Naive thymus-derived CD8-positive, alpha-beta T cell (primary cell): Measurements from ENCODE around the gene GALNT18. TPM values are rescaled to one million over a fixed set of nuclear protein-coding genes. Genes with fewer than 3 reads are reported as not detected.

Experiments
- ATAC-seq, 2 donors: fragments of 150-1000 bp; cut with Tn5 transposase in 1 of 2; sonication (Bioruptor Pico), chemical (Tn5 transposase) in 1 of 2; 1 replicate in 1 of 2; 2 replicates in 1 of 2; pipeline ENCODE4 v1.10.0; 2021; ENCODE audit warnings: mild to moderate bottlenecking in 2 of 2, moderate library complexity in 2 of 2
- POLR2A ChIA-PET: fragments of 350-600 bp; sonication (Branson Sonifier 250); formaldehyde crosslinking; loops from one replicate; lab custom pipeline; 2021; ENCODE audit warnings: antibody characterized with exemption; lab: Charles Lee
- DNase-seq, 10 donors: peaks; one replicate each; pipeline versions ENCODE4 v3.0.0 to v3.0.0-alpha.2; 2020 to 2022
- H3K27ac Mint-ChIP-seq, 10 donors: one replicate each; pipeline ENCODE4 v1.8.0; 2020 to 2022; ENCODE audit warnings: mild to moderate bottlenecking in 10 of 10, mixed read lengths in 10 of 10, moderate library complexity in 4 of 10, inconsistent platforms in 1 of 10
- H3K27me3 Mint-ChIP-seq, 5 donors: one replicate each; pipeline ENCODE4 v1.8.0; 2021 to 2022; ENCODE audit warnings: mixed read lengths in 5 of 5
- H3K36me3 Mint-ChIP-seq, 3 donors: one replicate each; pipeline ENCODE4 v1.8.0; 2020 to 2022; ENCODE audit warnings: mixed read lengths in 3 of 3, mild to moderate bottlenecking in 2 of 3, inconsistent platforms in 1 of 3
- H3K4me1 Mint-ChIP-seq, 4 donors: one replicate each; pipeline ENCODE4 v1.8.0; 2021 to 2022; ENCODE audit warnings: mixed read lengths in 4 of 4
- H3K4me3 Mint-ChIP-seq, 10 donors: one replicate each; pipeline ENCODE4 v1.8.0; 2020 to 2022; ENCODE audit warnings: mild to moderate bottlenecking in 10 of 10, mixed read lengths in 10 of 10, moderate library complexity in 6 of 10, inconsistent platforms in 1 of 10
- H3K9me3 Mint-ChIP-seq, 9 donors: one replicate each; pipeline ENCODE4 v1.8.0; 2020 to 2022; ENCODE audit warnings: mixed read lengths in 9 of 9, mild to moderate bottlenecking in 3 of 9, inconsistent platforms in 1 of 9, moderate library complexity in 1 of 9
- polyA plus RNA-seq, 3 donors: library from polyadenylated mRNA; unstranded; fragments of 300-500 nt; fragmentation: Illumina TruSeq; gene quantifications; one replicate each; pipeline ENCODE4 v1.2.3, GENCODE V29; 2021
- total RNA-seq, 8 experiments: library from RNA in 2 of 8; stranded (reverse) in 2 of 8; gene quantifications; one replicate each; pipeline ENCODE4 v1.2.3 and lab custom pipeline; 2021 to 2026

GALNT18 gene
- total and polyA plus RNA-seq, 5 experiments from 2014 or later, result not detected

DNA sequence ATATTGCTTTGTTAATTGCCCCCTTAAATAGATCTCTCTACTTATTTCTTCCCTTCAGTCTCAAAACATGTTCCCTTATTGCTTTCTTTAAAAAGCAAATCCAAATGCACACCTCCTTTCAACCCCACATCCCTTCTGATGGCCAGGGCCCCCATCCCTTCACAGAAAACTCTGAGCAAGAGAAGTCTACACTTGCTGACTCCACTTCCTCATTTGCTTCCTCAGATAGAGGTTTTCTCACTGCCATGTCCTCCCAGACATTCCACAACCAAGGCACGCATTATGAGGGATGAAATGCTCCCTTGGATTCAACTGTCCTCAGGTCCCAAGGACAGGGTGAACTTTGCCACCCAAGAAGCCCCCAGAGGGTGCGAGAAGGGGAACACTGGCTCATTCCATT is 311.9 kb downstream of the GALNT18 start:
- peaks cover 0 to 18% (median 0%) of the 10 kb centered on the region in 9 donors for H3K9me3 Mint-ChIP-seq
- H3K27me3 Mint-ChIP-seq, result peaks cover 0 to 15% (median 3%) of the 10 kb centered on the region in 5 donors
- H3K36me3 Mint-ChIP-seq, result no peaks in the 10 kb centered on the region

GRCh38 chr11:11308249-11308648 is 313.6 kb downstream of the GALNT18 start:
- H3K4me3 Mint-ChIP-seq, result no peak overlapping the region
- POLR2A ChIA-PET, result no interaction called here
- no peak for ATAC-seq

More for the DNA sequence above, 311.9 kb downstream of the GALNT18 start:
- Mint-ChIP-seq H3K4me3 (no peak overlapping the region), H3K27ac (no peak overlapping the region), H3K4me1 (peaks cover 5 to 9% (median 6%) of the 10 kb centered on the region in 4 donors)
- ATAC-seq, result no peak
- DNase-seq, result no peak
- POLR2A ChIA-PET, result no interaction called here

GRCh38 chr11:11306855-11307254 is 314.9 kb downstream of the GALNT18 start:
- no peak overlapping the region for H3K27ac Mint-ChIP-seq
- no peak overlapping the region for H3K4me3 Mint-ChIP-seq
- peaks cover 5 to 9% (median 6%) of the 10 kb centered on the region in 4 donors for H3K4me1 Mint-ChIP-seq

More at GRCh38 chr11:11308249-11308648, 313.6 kb downstream of the GALNT18 start:
- H3K27me3 Mint-ChIP-seq, result peaks cover 0 to 15% (median 3%) of the 10 kb centered on the region in 5 donors
- H3K4me1 Mint-ChIP-seq, result peaks cover 5 to 9% (median 6%) of the 10 kb centered on the region in 4 donors
- no peaks in the 10 kb centered on the region for H3K36me3 Mint-ChIP-seq
- H3K9me3 Mint-ChIP-seq, result peaks cover 0 to 18% (median 0%) of the 10 kb centered on the region in 9 donors
- no peak for DNase-seq
- no peak overlapping the region for H3K27ac Mint-ChIP-seq

DNA sequence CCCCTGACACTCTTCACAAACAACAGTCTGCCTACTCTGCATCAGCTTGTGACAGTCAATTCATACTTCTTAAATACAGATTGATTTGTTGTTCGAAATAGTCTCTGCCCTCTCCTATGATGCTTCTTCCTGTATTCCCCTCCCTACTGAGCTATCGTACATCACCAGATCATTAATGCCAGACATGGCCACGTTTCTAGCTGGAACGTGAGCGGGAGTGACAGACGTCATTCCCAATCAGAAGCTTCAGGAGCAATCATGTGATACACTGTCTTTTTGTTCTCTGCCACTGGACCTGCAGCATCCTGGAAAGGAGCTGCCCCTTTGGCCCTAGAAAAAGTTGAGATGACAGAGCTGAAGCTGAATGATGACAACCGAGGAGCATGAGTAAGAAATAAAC is 317.3 kb downstream of the GALNT18 start:
- DNase-seq, result no peak
- Mint-ChIP-seq H3K4me1 (peaks cover 0 to 3% (median 0%) of the 10 kb centered on the region in 4 donors), H3K36me3 (no peaks in the 10 kb centered on the region), H3K4me3 (no peak overlapping the region), H3K9me3 (peaks cover 0 to 14% (median 0%) of the 10 kb centered on the region in 9 donors), H3K27ac (no peak overlapping the region), H3K27me3 (peaks cover 0 to 15% (median 6%) of the 10 kb centered on the region in 5 donors)
- POLR2A ChIA-PET, result no interaction called here
- no peak for ATAC-seq

More at GRCh38 chr11:11306855-11307254, 314.9 kb downstream of the GALNT18 start:
- Mint-ChIP-seq H3K36me3 (no peaks in the 10 kb centered on the region), H3K9me3 (peaks cover 0 to 18% (median 0%) of the 10 kb centered on the region in 9 donors), H3K27me3 (peaks cover 0 to 15% (median 3%) of the 10 kb centered on the region in 5 donors)
- ATAC-seq (no peak), DNase-seq (no peak)
- POLR2A ChIA-PET, result no interaction called here

DNA sequence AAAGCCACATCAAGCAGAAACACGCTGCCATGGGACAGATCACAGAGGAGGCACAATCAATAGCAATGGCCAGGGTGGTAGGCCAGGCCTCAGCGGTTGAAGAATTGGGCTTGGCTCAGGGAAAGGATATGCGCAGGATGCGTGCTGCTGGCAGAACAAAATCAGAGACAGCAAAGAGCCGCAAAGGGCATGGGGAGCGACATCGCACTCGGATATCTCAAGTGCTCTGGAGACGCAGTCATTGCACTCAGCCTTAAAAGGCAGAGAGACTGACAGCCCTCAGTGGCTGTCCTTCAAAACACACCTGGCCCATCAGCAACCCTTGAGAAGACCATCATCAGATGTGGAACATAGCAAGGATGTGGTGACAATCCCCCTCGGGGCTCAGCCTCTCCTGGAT is 319.2 kb downstream of the GALNT18 start:
- no peak for DNase-seq
- Mint-ChIP-seq H3K27me3 (peaks cover 0 to 7% (median 5%) of the 10 kb centered on the region in 5 donors), H3K9me3 (no peaks in the 10 kb centered on the region), H3K27ac (no peak overlapping the region), H3K36me3 (no peaks in the 10 kb centered on the region), H3K4me3 (no peak overlapping the region), H3K4me1 (peaks cover 0 to 3% (median 0%) of the 10 kb centered on the region in 4 donors)
- ATAC-seq, result no peak
- POLR2A ChIA-PET, result no interaction called here

DNA sequence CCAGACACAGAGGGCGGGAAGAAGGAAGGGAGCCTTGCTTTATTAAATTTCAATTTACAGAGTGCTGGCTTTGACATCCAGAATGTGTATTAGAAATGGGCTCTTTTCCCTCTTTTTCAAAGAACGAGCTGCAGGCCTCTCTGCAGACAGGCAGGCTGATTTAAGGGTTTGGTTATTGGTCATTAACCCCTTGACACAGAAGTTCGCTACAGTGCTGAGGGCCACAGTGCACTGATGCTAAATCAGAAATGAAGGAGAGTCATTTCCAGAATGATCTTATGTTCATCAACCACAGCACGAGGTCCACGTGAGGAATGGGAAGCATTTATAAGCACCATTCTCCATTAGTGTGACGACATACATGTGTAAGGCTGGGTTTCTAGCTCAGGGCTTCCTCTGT is 320.6 kb downstream of the GALNT18 start:
- Mint-ChIP-seq H3K27ac (no peak overlapping the region), H3K36me3 (no peaks in the 10 kb centered on the region), H3K4me1 (no peaks in the 10 kb centered on the region), H3K4me3 (no peak overlapping the region), H3K9me3 (no peaks in the 10 kb centered on the region), H3K27me3 (peaks cover 0 to 7% (median 4%) of the 10 kb centered on the region in 5 donors)
- ATAC-seq (no peak), DNase-seq (no peak)
- POLR2A ChIA-PET, result no interaction called here

GRCh38 chr11:11297578-11297977 is 324.2 kb downstream of the GALNT18 start:
- H3K4me3 Mint-ChIP-seq, result no peak overlapping the region
- H3K36me3 Mint-ChIP-seq, result no peaks in the 10 kb centered on the region
- no peaks in the 10 kb centered on the region for H3K9me3 Mint-ChIP-seq
- POLR2A ChIA-PET, result no interaction called here
- no peak overlapping the region for H3K27ac Mint-ChIP-seq
- ATAC-seq (no peak), DNase-seq (no peak)
- peaks cover 0 to 7% (median 4%) of the 10 kb centered on the region in 5 donors for H3K27me3 Mint-ChIP-seq
- no peaks in the 10 kb centered on the region for H3K4me1 Mint-ChIP-seq

DNA sequence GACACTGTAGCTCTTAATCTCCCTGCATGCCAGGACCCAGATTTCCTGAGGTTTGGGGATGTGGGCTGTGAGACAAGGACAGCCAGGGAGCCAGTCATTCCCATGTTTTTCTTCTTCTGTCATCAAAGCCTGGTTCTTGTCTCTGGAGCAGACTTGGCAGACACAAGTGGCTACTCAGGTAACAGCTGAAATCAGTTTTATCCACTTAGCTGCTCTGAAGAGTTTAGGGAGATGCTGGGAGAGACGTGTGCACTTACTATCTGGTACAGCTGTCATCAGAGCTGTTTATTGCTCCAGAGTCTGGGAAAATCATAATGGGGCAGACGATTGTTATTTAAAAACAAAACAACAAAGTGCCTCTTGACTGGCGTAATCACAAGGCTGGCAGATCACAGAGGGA is 325.4 kb downstream of the GALNT18 start:
- ATAC-seq (no peak), DNase-seq (no peak)
- Mint-ChIP-seq H3K27me3 (peaks cover 4 to 12% (median 7%) of the 10 kb centered on the region in 5 donors), H3K4me3 (no peak overlapping the region), H3K4me1 (no peaks in the 10 kb centered on the region), H3K36me3 (no peaks in the 10 kb centered on the region), H3K27ac (no peak overlapping the region), H3K9me3 (no peaks in the 10 kb centered on the region)
- POLR2A ChIA-PET, result no interaction called here

DNA sequence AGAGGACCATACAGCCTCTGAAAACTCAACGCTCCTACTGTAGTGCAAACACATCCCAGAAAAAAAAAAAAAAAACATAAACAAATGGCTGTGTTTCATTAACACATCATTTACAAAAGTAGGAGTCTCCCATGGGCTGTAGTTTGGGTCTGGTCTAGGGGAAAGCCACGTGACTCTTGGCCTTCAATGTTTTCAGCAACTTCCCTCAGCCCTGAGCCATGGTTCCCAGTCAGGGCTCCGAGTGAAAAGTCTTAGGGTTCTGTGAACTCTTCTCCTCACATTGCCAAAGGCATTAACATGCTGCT is 327.3 kb downstream of the GALNT18 start:
- no peak overlapping the region for H3K27ac Mint-ChIP-seq
- H3K36me3 Mint-ChIP-seq, result no peaks in the 10 kb centered on the region
- H3K27me3 Mint-ChIP-seq, result peaks cover 0 to 18% (median 7%) of the 10 kb centered on the region in 5 donors

GRCh38 chr11:11293798-11294550 is 327.8 kb downstream of the GALNT18 start:
- ATAC-seq, result no peak
- Mint-ChIP-seq H3K36me3 (no peaks in the 10 kb centered on the region), H3K9me3 (no peaks in the 10 kb centered on the region), H3K27ac (no peak overlapping the region), H3K4me1 (no peaks in the 10 kb centered on the region), H3K27me3 (peaks cover 3 to 21% (median 7%) of the 10 kb centered on the region in 5 donors), H3K4me3 (no peak overlapping the region)
- DNase-seq, result no peak
- POLR2A ChIA-PET, result no interaction called here

More for the DNA sequence above, 327.3 kb downstream of the GALNT18 start:
- H3K9me3 Mint-ChIP-seq, result no peaks in the 10 kb centered on the region
- POLR2A ChIA-PET, result no interaction called here
- no peaks in the 10 kb centered on the region for H3K4me1 Mint-ChIP-seq
- no peak for DNase-seq
- H3K4me3 Mint-ChIP-seq, result no peak overlapping the region
- ATAC-seq, result no peak

DNA sequence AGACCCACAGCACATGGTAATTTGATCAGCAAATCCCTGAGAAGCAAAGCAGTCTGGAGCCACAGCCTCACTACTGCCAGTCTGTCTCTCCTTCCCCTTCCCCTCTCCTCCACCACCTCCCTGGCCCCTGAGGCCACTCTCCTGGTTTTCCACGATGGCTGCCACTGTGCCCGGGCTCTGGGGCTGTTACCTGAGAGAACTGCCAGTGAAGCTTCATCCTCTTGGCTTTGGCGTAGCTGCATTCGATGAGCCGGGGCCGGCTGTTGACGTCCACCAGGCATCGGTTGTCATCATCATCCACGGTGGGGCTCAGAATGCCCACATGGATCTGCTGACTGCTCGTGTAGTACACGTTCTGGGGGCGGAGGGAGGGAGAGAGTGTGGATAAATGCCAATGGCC is 329.0 kb downstream of the GALNT18 start:
- no peak overlapping the region for H3K27ac Mint-ChIP-seq
- ATAC-seq, result no peak
- no peaks in the 10 kb centered on the region for H3K4me1 Mint-ChIP-seq
- H3K27me3 Mint-ChIP-seq, result peaks cover 6 to 25% (median 8%) of the 10 kb centered on the region in 5 donors
- no peaks in the 10 kb centered on the region for H3K9me3 Mint-ChIP-seq
- no peaks in the 10 kb centered on the region for H3K36me3 Mint-ChIP-seq
- DNase-seq, result no peak
- POLR2A ChIA-PET, result no interaction called here
- H3K4me3 Mint-ChIP-seq, result no peak overlapping the region

DNA sequence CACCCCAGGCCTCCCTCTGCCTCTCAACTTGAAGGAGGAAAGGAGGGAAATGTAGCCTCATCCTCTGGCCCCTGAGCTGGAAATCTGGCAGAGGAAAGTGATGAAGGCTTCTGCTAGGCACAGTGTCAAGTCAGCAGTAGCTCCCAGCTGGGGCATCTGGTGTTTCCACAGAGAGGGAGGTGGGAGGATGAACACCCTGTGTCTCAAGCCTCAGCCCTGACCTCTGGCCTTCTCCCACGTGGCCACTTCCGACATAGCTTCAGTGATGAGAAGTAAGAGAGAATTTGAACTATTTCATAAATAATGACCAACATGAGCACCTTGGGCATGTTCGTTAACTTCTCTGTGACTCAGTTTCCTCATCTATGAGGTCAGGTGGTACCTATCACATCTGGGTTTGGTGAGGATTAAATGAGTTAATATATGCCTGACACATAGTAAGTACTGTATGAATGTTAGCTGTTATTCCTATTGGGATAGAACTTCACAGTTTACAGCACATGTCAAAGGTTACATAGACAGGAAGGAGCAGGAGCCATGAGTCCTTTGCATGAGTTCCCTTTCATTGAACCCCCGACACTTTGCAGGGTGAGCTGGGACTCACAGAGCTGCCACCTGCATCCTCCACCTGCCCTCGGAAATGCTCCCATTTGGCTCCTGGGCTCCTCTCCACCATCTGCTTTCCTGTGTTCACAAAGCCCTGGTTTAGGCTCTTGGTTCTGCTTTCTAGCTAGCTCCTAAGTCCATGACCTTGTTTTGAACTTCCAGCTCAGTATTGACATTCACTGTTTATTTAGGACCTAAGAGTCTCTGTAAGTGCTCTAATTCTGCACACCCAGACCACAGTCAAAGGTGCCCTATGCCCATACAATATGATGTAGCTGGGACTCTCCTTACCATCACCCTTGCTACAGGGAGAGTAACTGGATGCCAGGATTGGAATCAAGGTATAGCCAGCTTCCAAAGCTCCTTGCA is 330.5 kb downstream of the GALNT18 start:
- DNase-seq, result no peak
- Mint-ChIP-seq H3K27ac (peak overlapping the region in 1 of 10 donors; percentile 58), H3K36me3 (no peaks in the 10 kb centered on the region), H3K4me1 (no peaks in the 10 kb centered on the region), H3K4me3 (no peak overlapping the region), H3K27me3 (peaks cover 8 to 26% (median 8%) of the 10 kb centered on the region in 5 donors), H3K9me3 (no peaks in the 10 kb centered on the region)
- POLR2A ChIA-PET, result no interaction called here
- no peak for ATAC-seq

DNA sequence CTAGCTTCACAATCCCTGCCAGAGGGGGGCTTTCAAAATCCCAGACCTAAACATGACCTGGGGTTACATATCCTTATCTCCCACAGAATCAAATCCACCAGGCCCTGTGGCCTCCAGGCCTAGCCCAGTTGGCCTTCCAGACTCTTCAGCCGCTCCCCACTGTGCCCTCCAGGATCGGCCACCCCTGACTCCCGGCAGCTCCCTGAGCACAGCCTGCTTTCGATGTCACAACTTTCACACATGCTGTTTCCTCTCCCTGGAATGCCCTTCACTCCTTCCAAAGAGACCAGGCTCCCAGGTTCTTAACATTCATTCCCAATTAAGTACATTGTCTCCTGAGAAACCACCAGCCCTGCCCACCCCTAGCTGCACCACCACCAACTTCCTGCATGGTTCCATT is 331.5 kb downstream of the GALNT18 start:
- POLR2A ChIA-PET, result no interaction called here
- no peak overlapping the region for H3K27ac Mint-ChIP-seq
- no peak for ATAC-seq
- H3K9me3 Mint-ChIP-seq, result no peaks in the 10 kb centered on the region
- DNase-seq, result no peak
- H3K4me1 Mint-ChIP-seq, result no peaks in the 10 kb centered on the region
- peaks cover 8 to 26% (median 8%) of the 10 kb centered on the region in 5 donors for H3K27me3 Mint-ChIP-seq
- H3K4me3 Mint-ChIP-seq, result no peak overlapping the region
- H3K36me3 Mint-ChIP-seq, result no peaks in the 10 kb centered on the region
